ENCODE data around the gene ARHGAP44. TPM values are rescaled to one million over a fixed set of nuclear protein-coding genes. Genes with fewer than 3 reads are reported as not detected.

The ARHGAP44 gene
- total RNA-seq, 1 experiment from 2014 or later, result 7.3 TPM

DNA sequence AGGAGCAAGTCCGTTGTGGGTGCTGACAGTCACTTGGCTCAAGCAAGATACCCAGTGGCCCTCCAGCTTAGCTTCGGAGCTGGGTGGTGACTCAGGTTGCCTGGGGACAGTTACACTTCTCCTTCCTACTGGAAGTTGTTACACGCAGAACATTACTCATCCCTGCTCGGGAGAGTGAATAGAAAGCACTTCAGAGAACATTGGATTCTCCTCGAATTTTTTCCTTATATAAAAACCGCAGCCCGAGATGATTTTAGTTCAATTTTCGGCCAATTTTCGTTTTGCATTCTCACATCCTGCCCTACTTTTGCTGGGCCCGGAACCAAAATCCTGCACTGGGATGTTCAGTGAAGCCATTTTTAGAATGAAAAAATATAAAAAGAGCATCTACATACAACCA is 128.8 kb downstream of the ARHGAP44 start:
- intact Hi-C loops (cut with micrococcal nuclease), result no loop called here
- Histone ChIP-seq H2AFZ (ENCODE audit: low read depth, low read length, poor library complexity, severe bottlenecking) (no peak overlapping the region), H3K4me2 (ENCODE audit: low read length) (no peak overlapping the region), H3K27me3 (ENCODE audit: insufficient read depth, low read length) (no peaks in the 10 kb centered on the region), H3K79me2 (ENCODE audit: insufficient read depth, low read length) (no peaks in the 10 kb centered on the region), H3K9me3 (ENCODE audit: control insufficient read depth in 1 of 2, insufficient read depth in 1 of 2, low read depth in 1 of 2, low read length in 2 of 2) (no peaks in the 10 kb centered on the region), H3K4me3 (replicated peaks in 1 of 2; ENCODE audit: low read depth in 1 of 2, low read length in 2 of 2) (no peak overlapping the region), H3K4me1 (ENCODE audit: control insufficient read depth in 1 of 2, insufficient read depth in 2 of 2, low read length in 2 of 2) (no peaks in the 10 kb centered on the region), H4K20me1 (ENCODE audit: insufficient read depth) (no peaks in the 10 kb centered on the region), H3K36me3 (ENCODE audit: control insufficient read depth in 1 of 2, insufficient read depth in 2 of 2, low read length in 2 of 2) (no peaks in the 10 kb centered on the region), H3K27ac (ENCODE audit: low read depth, low read length) (no peak overlapping the region), H3K9ac (ENCODE audit: low read length) (no peak overlapping the region), H3K9me2 (ENCODE audit: insufficient read depth) (no peaks in the 10 kb centered on the region)
- POLR2A ChIA-PET, result no interaction called here
- CTCF ChIA-PET, result no interaction called here
- RAD21 ChIA-PET (ENCODE audit: low non-redundant PET in 1 of 2, low total read pairs in 2 of 2, uncharacterized antibody in 2 of 2, unreplicated experiment in 2 of 2), result no interaction called here
- ATAC-seq (no peak), DNase-seq (ENCODE audit: low read depth, low spot score) (no peak)
- no peak for TF ChIP-seq ELF1 (IDR thresholded peaks at IDR 0.05; ENCODE audit: borderline replicate concordance, low read depth)
- TF ChIP-seq POLR2A (IDR thresholded peaks at IDR 0.05; ENCODE audit: borderline replicate concordance, extremely low read depth, insufficient read depth, insufficient read length), result no peak
- TF ChIP-seq EZH2 (IDR thresholded peaks at IDR 0.05), result no peak
- TF ChIP-seq EZH2phosphoT487 (IDR thresholded peaks at IDR 0.05; ENCODE audit: borderline replicate concordance), result no peak
- TF ChIP-seq FOSL1 (IDR thresholded peaks at IDR 0.05; ENCODE audit: low read depth), result no peak
- TF ChIP-seq, protein P1, sequence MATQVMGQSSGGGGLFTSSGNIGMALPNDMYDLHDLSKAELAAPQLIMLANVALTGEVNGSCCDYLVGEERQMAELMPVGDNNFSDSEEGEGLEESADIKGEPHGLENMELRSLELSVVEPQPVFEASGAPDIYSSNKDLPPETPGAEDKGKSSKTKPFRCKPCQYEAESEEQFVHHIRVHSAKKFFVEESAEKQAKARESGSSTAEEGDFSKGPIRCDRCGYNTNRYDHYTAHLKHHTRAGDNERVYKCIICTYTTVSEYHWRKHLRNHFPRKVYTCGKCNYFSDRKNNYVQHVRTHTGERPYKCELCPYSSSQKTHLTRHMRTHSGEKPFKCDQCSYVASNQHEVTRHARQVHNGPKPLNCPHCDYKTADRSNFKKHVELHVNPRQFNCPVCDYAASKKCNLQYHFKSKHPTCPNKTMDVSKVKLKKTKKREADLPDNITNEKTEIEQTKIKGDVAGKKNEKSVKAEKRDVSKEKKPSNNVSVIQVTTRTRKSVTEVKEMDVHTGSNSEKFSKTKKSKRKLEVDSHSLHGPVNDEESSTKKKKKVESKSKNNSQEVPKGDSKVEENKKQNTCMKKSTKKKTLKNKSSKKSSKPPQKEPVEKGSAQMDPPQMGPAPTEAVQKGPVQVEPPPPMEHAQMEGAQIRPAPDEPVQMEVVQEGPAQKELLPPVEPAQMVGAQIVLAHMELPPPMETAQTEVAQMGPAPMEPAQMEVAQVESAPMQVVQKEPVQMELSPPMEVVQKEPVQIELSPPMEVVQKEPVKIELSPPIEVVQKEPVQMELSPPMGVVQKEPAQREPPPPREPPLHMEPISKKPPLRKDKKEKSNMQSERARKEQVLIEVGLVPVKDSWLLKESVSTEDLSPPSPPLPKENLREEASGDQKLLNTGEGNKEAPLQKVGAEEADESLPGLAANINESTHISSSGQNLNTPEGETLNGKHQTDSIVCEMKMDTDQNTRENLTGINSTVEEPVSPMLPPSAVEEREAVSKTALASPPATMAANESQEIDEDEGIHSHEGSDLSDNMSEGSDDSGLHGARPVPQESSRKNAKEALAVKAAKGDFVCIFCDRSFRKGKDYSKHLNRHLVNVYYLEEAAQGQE (IDR thresholded peaks at IDR 0.05; ENCODE audit: low read depth), result no peak
- TF ChIP-seq ZNF274 (IDR thresholded peaks at IDR 0.05; ENCODE audit: low read depth, low read length), result no peak
- no peak for TF ChIP-seq JUND (IDR thresholded peaks at IDR 0.05)
- no peak for TF ChIP-seq SP1 (IDR thresholded peaks at IDR 0.05; ENCODE audit: low read depth)
- TF ChIP-seq ATF3 (IDR thresholded peaks at IDR 0.05), result no peak
- BruUV-seq (replicated peaks), result no TSS peak
